ENCODE results near the gene UTF1. TPM values are rescaled to one million over a fixed set of nuclear protein-coding genes. Genes with fewer than 3 reads are reported as not detected.

UTF1 gene
- total RNA-seq, 4 donors from 2014 or later, result not detected

DNA sequence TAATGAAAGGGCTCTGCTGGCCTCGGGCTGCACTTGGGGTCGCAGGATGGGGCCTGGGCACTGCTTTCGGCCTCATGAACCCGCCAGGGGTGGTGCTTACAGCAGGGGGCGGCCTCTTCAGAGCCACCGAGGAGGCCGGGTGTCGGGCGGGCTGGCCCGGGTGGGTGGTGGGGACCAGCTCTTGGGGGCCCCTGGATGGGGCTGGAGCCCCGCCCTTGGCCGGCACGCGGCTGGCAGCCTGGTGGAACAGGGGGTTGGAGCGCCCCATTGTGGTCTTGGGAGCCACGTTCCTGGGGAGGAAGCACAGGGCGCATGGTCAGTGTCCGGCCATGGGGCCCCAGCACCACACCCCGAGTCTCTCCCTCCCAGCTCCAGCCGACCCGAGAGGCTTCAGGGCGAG lies 37.8 kb downstream of the UTF1 start:
- Histone ChIP-seq H3K9me3 (no peaks in the 10 kb centered on the region), H3K27me3 (no peaks in the 10 kb centered on the region), H3K4me1 (peaks cover 0 to 2% (median 0%) of the 10 kb centered on the region in 3 donors), H3K27ac (no peak overlapping the region), H3K36me3 (peaks cover 0 to 37% of the 10 kb centered on the region in 2 donors), H3K4me3 (no peak overlapping the region)
- WGBS, 2 donors (ENCODE audit: low coverage in 1 of 2), result no CpG with 5 or more reads among the region's 22 CpGs
- no peak for ATAC-seq
- no peak for TF ChIP-seq POLR2AphosphoS5 (IDR thresholded peaks at IDR 0.05)

DNA sequence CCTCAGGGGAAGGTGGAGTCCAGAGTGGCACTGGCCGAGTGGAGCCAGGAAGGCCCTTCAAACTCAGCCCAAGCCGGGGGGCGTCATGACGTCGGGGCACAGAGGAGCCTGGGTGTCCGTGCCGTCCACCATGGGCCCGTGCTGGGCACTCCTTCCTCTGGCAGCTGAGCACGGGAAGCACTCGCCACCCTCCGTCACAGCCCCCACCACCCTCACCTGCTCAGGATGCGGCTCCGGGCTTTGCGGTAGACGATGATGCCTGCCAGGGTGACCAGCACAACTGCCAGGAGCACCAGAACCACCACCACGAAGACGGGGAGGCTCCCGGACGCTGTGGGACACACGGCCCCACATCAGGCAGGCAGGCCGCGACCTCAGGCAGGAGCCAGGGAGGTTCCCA lies 38.5 kb downstream of the UTF1 start:
- Histone ChIP-seq H3K27ac (no peak overlapping the region), H3K27me3 (no peaks in the 10 kb centered on the region), H3K4me1 (no peaks in the 10 kb centered on the region), H3K4me3 (no peak overlapping the region), H3K36me3 (peaks cover 0 to 37% of the 10 kb centered on the region in 2 donors), H3K9me3 (no peaks in the 10 kb centered on the region)
- no CpG with 5 or more reads among the region's 22 CpGs for WGBS, 2 donors (ENCODE audit: low coverage in 1 of 2)
- TF ChIP-seq CTCF (IDR thresholded peaks at IDR 0.05) (no peak), POLR2AphosphoS5 (IDR thresholded peaks at IDR 0.05) (no peak), EP300 (IDR thresholded peaks at IDR 0.05) (no peak), POLR2A (IDR thresholded peaks at IDR 0.05) (no peak)
- ATAC-seq, result no peak

- H3K4me1 ChIP-seq, result no peaks in the 10 kb centered on the region
- H3K27me3 ChIP-seq, result no peaks in the 10 kb centered on the region
- peaks cover 0 to 37% of the 10 kb centered on the region in 2 donors for H3K36me3 ChIP-seq
- H3K27ac ChIP-seq, result no peak overlapping the region
- TF ChIP-seq POLR2A (IDR thresholded peaks at IDR 0.05) (no peak), POLR2AphosphoS5 (IDR thresholded peaks at IDR 0.05) (no peak), CTCF (IDR thresholded peaks at IDR 0.05) (no peak), EP300 (IDR thresholded peaks at IDR 0.05) (no peak)
- no peak for ATAC-seq
- H3K4me3 ChIP-seq, result no peak overlapping the region
- H3K9me3 ChIP-seq, result no peaks in the 10 kb centered on the region
- no CpG with 5 or more reads among the region's 26 CpGs for WGBS, 2 donors (ENCODE audit: low coverage in 1 of 2)
These were observed 39.4 kb downstream of the UTF1 start for GRCh38 chr10:133269367-133269766.

- Histone ChIP-seq H3K36me3 (peaks cover 0 to 37% of the 10 kb centered on the region in 2 donors), H3K4me1 (no peaks in the 10 kb centered on the region), H3K27me3 (peaks cover 8% of the 10 kb centered on the region), H3K4me3 (no peak overlapping the region), H3K9me3 (no peaks in the 10 kb centered on the region), H3K27ac (no peak overlapping the region)
- no peak for TF ChIP-seq POLR2A (IDR thresholded peaks at IDR 0.05)
- no peak for TF ChIP-seq CTCF (IDR thresholded peaks at IDR 0.05)
- no peak for TF ChIP-seq EP300 (IDR thresholded peaks at IDR 0.05)
- TF ChIP-seq POLR2AphosphoS5 (IDR thresholded peaks at IDR 0.05), result no peak
- WGBS, 2 donors (ENCODE audit: low coverage in 1 of 2), result no CpG with 5 or more reads among the region's 20 CpGs
- no peak for ATAC-seq
These were observed 40.2 kb downstream of the UTF1 start for GRCh38 chr10:133270204-133270603.

DNA sequence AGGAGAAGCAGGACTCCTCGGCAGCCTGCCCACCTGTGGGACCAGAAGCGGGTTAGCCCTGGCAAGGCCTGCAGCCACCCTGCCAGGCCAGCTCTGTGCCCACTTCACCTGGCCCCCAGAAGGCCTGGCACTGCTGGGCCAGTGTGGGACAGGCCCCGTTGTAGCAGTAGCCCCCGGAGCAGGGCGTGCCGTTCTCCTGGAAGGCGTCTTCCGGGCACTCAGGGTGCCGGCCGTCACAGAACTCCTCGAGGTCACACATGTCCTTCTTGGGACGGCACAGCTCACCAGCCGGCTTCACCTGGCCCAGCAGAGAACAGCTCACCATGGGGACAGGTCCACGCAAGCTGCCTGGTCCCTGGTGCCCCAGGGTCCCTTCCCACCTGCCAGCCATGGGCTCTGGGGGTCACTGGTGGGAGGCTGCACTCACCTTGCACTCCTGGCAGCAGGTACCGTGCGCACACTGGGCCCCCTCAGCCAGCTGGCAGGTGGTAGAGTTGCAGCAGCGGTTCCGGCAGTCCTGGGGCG lies 40.8 kb downstream of the UTF1 start:
- 100% methylated on average over 1 of the region's 19 CpGs; no CpG with 5 or more reads in 1 of the 2 donors for WGBS, 2 donors (ENCODE audit: low coverage in 1 of 2)
- Histone ChIP-seq H3K27me3 (peaks cover 14% of the 10 kb centered on the region), H3K9me3 (no peaks in the 10 kb centered on the region), H3K27ac (no peak overlapping the region), H3K36me3 (peaks cover 0 to 37% of the 10 kb centered on the region in 2 donors), H3K4me1 (peaks cover 0 to 4% (median 0%) of the 10 kb centered on the region in 3 donors), H3K4me3 (no peak overlapping the region)
- ATAC-seq, result no peak
- TF ChIP-seq POLR2A (IDR thresholded peaks at IDR 0.05) (no peak), EP300 (IDR thresholded peaks at IDR 0.05) (no peak), CTCF (IDR thresholded peaks at IDR 0.05) (no peak), POLR2AphosphoS5 (IDR thresholded peaks at IDR 0.05) (no peak)
